Smooth muscle cell of the pulmonary artery (primary cell): ENCODE results near the gene HLA-DMB. TPM values are rescaled to one million over a fixed set of nuclear protein-coding genes. Genes with fewer than 3 reads are reported as not detected.

Experiments used
- total RNA-seq: library from RNA; depleted of rRNA; stranded (reverse); fragments of >200 nt; gene quantifications from 2 replicates; pipeline ENCODE4 v1.2.3, GENCODE V29; 2014

Gene HLA-DMB
- total RNA-seq = 0.07 and 0.59 TPM in 2 replicates

DNA sequence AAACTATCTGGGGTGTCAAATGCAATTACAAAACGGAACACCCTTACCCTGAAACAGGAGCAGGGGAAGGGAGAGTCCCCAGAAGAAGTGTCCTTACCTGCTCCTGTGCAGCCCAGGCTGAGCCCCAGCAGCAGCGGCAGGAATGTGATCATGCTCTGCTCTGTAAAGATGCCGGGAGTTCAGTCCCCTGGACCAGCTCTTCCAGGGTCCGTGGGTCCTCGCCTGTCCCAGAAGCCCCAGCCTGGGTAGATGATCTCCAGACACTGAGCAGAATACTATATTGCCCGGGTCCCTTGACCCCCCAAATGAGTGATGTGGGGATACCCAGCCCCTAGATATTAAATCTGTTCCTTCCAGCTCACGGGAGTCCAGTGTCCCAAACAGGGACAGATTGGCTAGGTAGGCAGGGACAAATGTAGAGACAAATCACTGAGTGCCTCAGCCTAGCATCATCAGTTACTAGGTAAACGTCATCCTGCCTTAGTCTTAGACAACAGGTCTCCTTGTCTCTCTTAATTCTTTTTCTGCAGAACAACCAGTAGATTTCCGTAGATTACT is at the start of gene HLA-DMB:
HLA-DMB (minus strand) TSS at position 373 of the 558 bp plus-strand sequence; CDS start at position 152, 221 bp downstream.

DNA sequence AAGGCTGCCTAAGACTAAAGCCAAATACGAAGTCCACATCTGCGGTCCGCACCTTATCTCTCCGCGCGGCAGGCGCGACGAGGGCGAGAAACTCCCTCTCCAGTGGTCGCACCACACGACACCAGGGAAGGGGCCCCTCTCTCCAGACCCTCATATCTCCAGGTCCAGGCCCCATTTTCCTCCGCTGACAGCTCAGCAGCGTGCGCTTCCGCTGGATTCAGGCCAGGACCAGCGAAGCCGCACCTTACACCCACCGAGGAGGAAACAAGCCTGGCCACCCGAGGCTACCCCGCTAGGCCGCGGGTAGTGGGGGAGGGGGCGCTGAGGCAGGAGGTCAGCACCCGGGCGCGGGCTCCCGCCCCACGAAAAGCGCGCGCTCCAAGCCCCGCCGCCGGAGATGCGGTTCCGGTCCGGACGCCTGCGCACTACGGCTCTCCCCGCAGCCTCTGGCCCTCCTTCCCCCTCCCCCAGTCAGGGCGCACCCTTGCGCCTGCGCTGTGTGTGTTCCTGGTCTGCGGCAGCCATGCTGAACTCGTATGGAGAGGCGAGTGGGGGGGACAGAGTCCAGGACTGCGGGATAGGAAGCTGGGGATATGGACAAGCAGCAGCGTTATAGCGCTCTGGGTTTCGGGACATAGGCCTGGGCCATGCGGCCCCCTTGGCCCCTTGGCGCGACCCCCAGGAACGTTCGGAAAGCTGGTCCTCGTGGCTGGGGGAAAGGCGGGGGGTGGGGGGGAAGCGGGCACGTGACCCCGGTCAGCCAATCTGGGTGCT is 27.5 kb upstream of the HLA-DMB start, which contains the start of gene BRD2:
BRD2 (plus strand) TSS at position 502 of the 774 bp plus-strand sequence. CDS start 4,305 bp downstream, outside the sequence.

DNA sequence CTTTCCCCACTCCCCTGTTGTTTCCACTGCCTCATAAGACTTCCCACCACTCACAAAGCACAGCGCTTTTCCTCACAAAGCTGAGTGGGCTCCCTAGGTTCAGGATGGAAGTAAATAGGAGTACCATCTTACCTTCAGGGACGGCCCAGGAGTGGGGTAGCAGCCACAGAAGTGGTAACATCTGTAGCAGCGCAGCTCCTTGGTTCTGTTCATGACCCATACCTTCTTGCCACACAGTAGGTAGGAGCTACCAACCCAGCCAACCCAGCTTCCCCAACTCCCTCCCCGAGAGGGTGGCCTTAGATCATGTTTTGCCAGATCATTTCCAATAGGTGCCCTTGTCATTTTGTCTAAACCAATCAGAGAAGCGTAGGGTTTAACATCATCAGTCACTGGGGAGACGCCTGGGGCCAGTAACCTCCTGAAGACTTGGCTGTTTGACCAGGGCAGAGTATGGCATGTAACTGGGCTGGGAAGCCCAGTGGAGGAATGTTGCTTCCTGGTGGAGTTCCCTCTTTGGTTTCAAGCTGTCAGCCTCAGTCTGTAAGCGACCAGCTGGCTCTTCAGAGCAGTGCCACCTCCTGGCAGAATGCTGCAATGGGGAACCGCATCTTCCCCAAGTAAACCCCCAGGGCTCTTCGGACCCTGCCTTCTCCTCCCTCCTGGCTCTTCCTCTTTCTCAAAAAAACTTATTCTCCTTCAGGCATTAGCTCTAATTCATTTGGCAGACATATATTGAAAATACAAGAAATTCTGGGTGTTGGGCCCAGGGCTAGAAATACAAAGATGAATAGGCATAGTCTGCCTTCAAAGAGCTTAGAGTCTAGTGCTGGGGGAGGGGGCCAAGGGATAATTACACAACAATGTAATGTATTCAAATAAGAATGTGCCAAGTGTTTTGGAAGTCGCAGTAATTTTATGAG is 12.2 kb upstream of the HLA-DMB start, which contains the start of gene HLA-DMA:
HLA-DMA (minus strand) TSS at position 281 of the 923 bp plus-strand sequence; CDS start at position 220, 61 bp downstream.

Other genes with a start within 250 kb of the HLA-DMB start
- gene HLA-DQA2, start 199.6 kb downstream of the HLA-DMB start, total RNA-seq = not detected in 2 replicates
- not detected in 2 replicates for gene HLA-DQB2, start 177.5 kb downstream of the HLA-DMB start, total RNA-seq
- 0.10 and 0.20 TPM in 2 replicates for gene HLA-DOB, start 124.0 kb downstream of the HLA-DMB start, total RNA-seq
- gene TAP2, start 102.3 kb downstream of the HLA-DMB start, total RNA-seq = 19.5 and 33.5 TPM in 2 replicates
- gene PSMB8, start 97.0 kb downstream of the HLA-DMB start, total RNA-seq = 33.5 and 35.4 TPM in 2 replicates
- gene TAP1, start 87.3 kb downstream of the HLA-DMB start, total RNA-seq = 41.1 and 52.4 TPM in 2 replicates
- 13.4 and 23.3 TPM in 2 replicates for gene PSMB9, start 86.8 kb downstream of the HLA-DMB start, total RNA-seq
- 3.3 and 8.5 TPM in 2 replicates for gene HLA-DMA, start 12.1 kb upstream of the HLA-DMB start, total RNA-seq
- gene BRD2, start 27.6 kb upstream of the HLA-DMB start, total RNA-seq = 84.5 and 93.0 TPM in 2 replicates
- gene HLA-DOA, start 68.6 kb upstream of the HLA-DMB start, total RNA-seq = 2.1 TPM in 1 of 2 replicates, not detected in the other
- 0.17 and 3.8 TPM in 2 replicates for gene HLA-DPA1, start 132.6 kb upstream of the HLA-DMB start, total RNA-seq
- 2.8 and 19.5 TPM in 2 replicates for gene HLA-DPB1, start 135.0 kb upstream of the HLA-DMB start, total RNA-seq